Measurements from ENCODE around the gene CDH15.

CDH15 gene

GRCh38 chr16:89138513-89138795 is 33.1 kb upstream of the CDH15 start:
- DNase-seq (ENCODE audit: extremely low read depth, insufficient read length): peak; percentile 8
- Histone ChIP-seq H3K4me3 (replicated peaks; ENCODE audit: low read depth, low read length) (no peak overlapping the region), H3K27me3 (replicated peaks; ENCODE audit: control insufficient read depth, insufficient read depth, low read length) (no peaks in the 10 kb centered on the region), H3K36me3 (ENCODE audit: control insufficient read depth, insufficient read depth, low read length) (peaks cover 29% of the 10 kb centered on the region)
- no peak for TF ChIP-seq CTCF (IDR thresholded peaks at IDR 0.05; ENCODE audit: insufficient read depth, low read length, poor library complexity, severe bottlenecking)

DNA sequence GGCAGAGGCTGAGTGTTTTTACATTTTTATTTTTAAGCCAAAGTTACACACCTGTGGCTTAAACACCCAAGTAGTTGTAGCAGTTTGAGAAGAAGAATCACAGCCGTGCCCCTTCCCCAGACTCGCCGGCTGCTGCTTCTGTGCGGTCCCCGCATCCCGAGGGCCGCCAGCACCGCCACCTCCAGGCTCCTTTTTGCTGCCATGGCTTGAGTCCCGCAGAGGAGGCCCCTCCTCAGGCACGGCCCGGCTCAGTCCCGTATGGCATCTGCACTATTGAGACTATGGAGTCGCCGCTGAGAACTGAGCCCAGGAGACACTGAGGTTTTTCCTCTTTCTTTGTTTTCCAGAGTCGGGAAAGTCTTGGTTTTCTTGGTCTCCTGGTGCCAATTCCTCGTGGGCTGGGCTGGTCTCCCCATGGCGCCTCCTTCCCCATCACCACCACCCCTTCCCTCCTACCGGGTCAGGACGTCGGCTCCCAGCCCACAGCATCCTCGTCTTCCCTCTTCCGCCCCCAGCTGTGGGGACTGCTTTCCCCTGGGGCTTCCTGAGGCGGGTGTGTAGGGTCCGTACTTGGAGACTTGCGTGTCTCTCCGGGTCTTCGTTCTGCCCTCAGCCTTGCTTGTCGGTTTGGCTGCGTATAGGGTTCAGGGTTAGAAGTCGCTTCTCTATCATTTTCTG is 32.6 kb upstream of the CDH15 start:
- Histone ChIP-seq H3K4me3 (replicated peaks; ENCODE audit: low read depth, low read length) (no peak overlapping the region), H3K36me3 (ENCODE audit: control insufficient read depth, insufficient read depth, low read length) (peaks cover 29% of the 10 kb centered on the region), H3K27me3 (replicated peaks; ENCODE audit: control insufficient read depth, insufficient read depth, low read length) (no peaks in the 10 kb centered on the region)
- no peak for TF ChIP-seq CTCF (IDR thresholded peaks at IDR 0.05; ENCODE audit: insufficient read depth, low read length, poor library complexity, severe bottlenecking)
- DNase-seq (ENCODE audit: extremely low read depth, insufficient read length): no peak

DNA sequence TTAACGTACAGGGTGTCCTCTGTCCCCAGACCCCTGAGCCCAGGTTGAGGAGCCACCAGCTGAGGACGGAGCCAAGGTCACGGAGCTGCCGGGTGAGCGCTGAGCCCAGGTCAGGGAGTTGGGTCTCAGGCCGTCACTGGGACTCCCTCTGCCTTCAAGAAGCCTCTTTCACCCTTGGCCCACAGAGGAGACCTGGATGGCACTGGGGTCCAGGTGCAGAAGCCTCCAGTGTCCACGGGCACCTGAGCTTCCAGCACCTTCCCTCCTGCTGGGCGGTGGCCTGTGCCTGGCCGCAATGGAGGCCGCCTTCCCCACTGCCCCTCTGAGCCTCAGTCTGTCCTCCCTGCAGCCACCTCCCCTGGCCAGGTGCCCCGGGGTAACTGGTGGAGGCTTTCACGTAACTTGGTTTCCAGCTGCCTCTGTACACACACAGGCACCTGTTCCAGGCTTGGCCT is 31.6 kb upstream of the CDH15 start:
- Histone ChIP-seq H3K27me3 (replicated peaks; ENCODE audit: control insufficient read depth, insufficient read depth, low read length) (no peaks in the 10 kb centered on the region), H3K36me3 (ENCODE audit: control insufficient read depth, insufficient read depth, low read length) (peaks cover 26% of the 10 kb centered on the region), H3K4me3 (replicated peaks; ENCODE audit: low read depth, low read length) (no peak overlapping the region)
- no peak for DNase-seq (ENCODE audit: extremely low read depth, insufficient read length)
- TF ChIP-seq CTCF (IDR thresholded peaks at IDR 0.05; ENCODE audit: insufficient read depth, low read length, poor library complexity, severe bottlenecking): no peak

DNA sequence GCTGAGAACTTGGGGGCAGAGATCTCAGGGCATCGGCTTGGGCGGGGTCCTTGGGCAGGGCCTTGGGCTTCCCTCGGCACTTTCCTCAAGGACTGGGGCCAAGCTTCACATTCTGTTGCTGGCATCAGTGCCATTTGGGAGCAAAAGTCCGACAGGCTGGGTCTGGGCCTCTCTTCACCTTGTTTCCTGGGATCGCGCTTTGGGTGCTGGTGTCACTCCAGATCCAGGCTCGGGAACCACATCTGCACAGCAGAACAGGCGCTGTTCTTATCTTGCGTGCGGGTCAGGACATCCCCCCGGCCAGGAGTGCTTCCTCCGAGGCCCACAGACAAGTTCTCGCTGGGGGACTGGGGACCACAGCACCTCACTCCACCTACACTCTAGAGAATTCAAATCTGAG is 31.1 kb upstream of the CDH15 start:
- no peak for DNase-seq (ENCODE audit: extremely low read depth, insufficient read length)
- Histone ChIP-seq H3K4me3 (replicated peaks; ENCODE audit: low read depth, low read length) (no peak overlapping the region), H3K27me3 (replicated peaks; ENCODE audit: control insufficient read depth, insufficient read depth, low read length) (no peaks in the 10 kb centered on the region), H3K36me3 (ENCODE audit: control insufficient read depth, insufficient read depth, low read length) (peaks cover 23% of the 10 kb centered on the region)
- TF ChIP-seq CTCF (IDR thresholded peaks at IDR 0.05; ENCODE audit: insufficient read depth, low read length, poor library complexity, severe bottlenecking): no peak

- TF ChIP-seq CTCF (IDR thresholded peaks at IDR 0.05; ENCODE audit: insufficient read depth, low read length, poor library complexity, severe bottlenecking): no peak
- no peaks in the 10 kb centered on the region for H3K27me3 ChIP-seq (replicated peaks; ENCODE audit: control insufficient read depth, insufficient read depth, low read length)
- H3K4me3 ChIP-seq (replicated peaks; ENCODE audit: low read depth, low read length): no peak overlapping the region
- DNase-seq (ENCODE audit: extremely low read depth, insufficient read length): no peak
- H3K36me3 ChIP-seq (ENCODE audit: control insufficient read depth, insufficient read depth, low read length): peaks cover 26% of the 10 kb centered on the region
These were observed 30.3 kb upstream of the CDH15 start for GRCh38 chr16:89140981-89141883.
